HG02623 (cell line): Measurements from ENCODE around the gene COX10.
"Not testable (repeated sequence)": the region's sequence is repeated elsewhere in the genome, so short reads cannot be mapped to it uniquely, and the experiment has no call there.

ENCODE experiments used
- ATAC-seq: cut with Tn5 transposase; IDR thresholded peaks from one replicate; pipeline ENCODE4 v1.9.1; 2021; ENCODE audit warnings: moderate library complexity; ENCODE audit not compliant: unreplicated experiment

The COX10 gene

GRCh38 chr17:14118951-14119350, 49.6 kb downstream of the COX10 start:
- peak; percentile 68 for ATAC-seq

DNA sequence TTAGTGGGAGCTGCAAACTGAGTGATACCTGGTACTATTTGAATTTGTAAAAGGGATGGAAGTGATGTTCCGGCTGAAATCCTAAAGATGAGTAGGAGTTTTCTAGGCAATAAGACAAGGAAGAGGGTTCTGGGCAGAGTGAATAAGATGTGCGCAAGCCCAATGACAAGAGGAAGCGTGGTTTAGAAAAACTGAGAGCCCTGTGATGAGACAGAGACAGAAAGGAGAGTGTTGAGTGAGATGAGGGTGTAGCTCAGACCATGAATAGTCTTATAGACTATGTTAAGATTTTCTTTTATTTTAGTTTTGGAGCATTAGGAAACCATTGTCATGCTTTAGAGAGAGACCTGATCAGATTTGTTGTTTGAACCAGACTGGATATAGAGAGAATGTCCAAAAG, 50.2 kb downstream of the COX10 start:
- no peak for ATAC-seq

GRCh38 chr17:14121952-14122351, 52.6 kb downstream of the COX10 start:
- no peak for ATAC-seq

DNA sequence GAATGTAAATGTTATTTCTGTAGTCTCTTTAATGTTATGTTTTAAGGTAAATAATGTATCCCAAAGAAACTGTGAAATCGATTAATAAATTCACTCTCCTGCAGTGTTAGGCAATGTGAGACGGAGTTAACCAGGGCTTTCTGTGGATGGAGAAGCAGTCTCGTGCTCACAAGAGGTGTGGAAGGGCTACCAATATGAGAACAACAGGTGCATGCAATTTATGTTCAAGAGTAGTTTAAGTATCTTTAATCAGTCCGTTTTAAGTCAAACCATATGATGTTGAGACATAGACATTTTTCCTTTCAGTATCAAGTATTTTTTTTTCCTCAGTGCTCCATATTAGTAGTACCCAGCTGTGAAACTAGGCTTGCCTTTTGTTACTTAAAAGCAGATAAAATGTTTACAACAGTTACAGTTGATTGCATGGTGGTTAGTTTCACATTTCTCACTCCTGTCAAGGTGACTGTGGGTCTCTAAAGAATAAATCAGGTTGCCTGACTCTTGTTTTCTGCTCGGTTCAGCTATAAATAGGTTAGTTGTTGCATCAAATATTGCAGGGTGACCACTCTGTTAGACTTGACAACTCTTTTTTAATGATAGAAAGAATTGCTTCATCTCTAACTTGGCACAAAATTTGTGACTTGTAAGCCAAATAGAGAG, 54.4 kb downstream of the COX10 start:
- ATAC-seq: no peak

DNA sequence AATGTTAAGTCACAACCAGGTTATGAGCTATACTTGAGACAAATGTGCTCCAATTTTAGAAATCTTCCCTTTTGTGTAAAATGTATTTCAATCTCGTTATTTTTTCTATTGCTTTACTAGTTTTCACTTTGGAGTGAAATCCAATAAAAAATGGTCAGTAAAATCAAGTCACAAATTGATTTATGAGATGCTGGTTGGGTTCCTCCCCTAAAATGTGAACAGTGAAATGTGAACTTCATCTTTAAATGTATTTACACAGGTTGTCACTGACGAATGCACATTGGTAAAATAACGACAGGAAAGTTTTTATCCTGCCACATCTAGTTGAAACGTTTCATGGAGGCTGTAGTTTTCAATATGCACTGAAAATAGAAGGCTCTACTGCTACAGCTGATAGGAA, 55.5 kb downstream of the COX10 start:
- ATAC-seq: no peak

DNA sequence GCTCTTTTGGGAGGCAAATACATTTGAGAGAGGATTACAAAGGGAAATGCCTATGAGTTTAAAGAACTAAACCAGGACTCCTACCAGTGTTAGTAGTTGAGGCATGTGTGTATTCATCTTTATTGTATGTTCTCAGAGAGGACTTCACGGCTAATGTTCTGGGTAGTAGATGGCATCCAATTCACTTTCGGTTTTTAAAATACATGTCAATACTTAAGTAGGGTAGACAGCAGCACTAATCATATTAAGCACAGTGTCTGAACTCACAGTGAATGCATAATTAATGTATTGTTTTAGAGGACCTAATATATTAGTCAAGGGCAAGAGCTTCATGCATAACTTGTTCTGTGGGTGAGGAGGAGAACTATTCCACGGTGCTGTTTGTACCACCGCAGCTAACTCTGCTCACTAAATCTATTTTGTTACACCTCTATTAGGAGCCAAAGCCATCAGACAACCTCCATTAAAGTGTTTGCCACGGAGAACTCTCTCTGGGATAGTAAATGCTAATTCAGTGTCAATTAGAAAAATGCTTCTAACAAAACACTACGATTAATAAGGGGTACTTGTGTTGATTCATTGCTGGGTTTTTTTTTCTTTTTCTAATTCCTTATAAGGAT, 56.3 kb downstream of the COX10 start:
- ATAC-seq: no peak

DNA sequence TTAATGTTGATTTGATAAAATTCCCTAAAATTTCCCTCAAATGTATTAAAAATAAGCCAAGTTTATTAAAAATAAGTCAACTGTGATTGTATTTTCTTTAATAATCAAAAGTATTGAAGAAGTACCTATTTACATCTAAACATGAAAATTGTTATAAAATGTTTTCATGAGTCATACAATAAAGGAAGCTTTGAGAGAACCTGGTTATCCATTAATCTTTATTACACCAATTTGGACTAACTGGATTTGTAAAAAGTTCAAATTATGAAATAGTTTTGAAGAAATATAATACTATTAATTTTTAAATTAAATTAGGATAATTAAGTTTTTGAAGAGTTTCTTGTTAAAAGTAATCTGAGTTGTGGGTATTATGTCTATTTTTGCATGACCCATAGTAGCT, 63.8 kb downstream of the COX10 start:
- ATAC-seq: no peak

- no peak for ATAC-seq
Measured at GRCh38 chr17:14134456-14134855, 65.2 kb downstream of the COX10 start.

GRCh38 chr17:14135906-14136590, 66.7 kb downstream of the COX10 start:
- ATAC-seq: no peak

DNA sequence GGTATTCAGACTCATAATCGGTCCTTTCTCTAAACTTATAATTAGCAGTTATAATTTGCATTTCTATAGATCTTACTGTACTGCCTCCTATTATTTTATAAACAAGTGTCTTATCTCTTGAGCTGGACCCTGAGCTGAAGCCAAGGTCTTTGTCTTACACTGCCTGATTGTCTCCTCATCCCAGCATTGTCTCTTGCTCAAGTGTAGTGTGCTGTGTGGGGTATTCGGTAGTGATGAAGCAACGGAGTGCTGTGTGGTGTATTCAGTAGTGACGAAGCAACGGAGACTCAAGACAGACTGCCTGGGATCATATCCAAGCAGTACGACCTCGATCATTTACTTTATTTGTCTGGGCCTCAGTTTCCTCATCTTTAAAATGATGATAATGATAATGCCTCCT, 69.3 kb downstream of the COX10 start:
- ATAC-seq: no peak

DNA sequence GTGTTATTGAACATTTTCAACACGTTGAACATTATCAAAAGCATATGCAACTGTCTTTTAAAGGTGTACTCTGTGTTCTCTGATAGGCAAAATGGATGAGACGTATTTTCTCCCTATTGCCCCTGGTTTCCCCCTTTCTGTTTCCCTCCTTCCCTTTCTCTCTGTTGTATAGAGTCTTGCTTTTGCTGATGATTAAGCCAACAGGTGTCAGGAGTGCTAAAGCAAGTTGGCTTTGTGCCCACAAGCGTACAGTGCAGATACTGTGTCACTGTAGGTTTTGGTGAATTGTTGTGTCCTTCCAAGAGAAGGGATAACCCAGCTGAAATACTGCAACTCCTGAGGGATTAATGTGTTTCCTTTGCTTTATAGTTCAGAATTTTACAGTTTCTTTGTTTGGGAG, 74.4 kb downstream of the COX10 start:
- no peak for ATAC-seq

DNA sequence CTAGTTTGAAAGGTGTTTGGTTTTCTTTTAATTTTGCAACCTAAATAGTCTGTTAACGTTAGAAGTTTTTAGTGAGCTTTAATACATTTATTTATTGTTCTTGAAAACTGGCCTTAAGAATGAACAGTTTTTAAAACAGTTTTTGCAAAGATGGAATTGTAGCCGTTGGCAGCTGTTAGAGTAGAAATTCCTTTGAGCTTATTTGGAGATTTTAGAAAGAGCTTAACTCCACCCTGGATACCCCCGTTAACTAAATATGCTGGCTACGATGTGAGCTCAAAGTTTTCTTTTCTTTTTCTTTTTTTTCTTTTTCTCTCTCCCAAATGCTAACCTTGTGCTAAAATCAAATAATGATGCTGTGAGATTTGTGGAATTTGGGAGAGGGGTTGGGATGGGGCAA, 75.2 kb downstream of the COX10 start:
- no peak for ATAC-seq

- ATAC-seq: no peak
Measured at GRCh38 chr17:14149751-14150150, 80.4 kb downstream of the COX10 start.

GRCh38 chr17:14150619-14151018, 81.3 kb downstream of the COX10 start:
- no peak for ATAC-seq

DNA sequence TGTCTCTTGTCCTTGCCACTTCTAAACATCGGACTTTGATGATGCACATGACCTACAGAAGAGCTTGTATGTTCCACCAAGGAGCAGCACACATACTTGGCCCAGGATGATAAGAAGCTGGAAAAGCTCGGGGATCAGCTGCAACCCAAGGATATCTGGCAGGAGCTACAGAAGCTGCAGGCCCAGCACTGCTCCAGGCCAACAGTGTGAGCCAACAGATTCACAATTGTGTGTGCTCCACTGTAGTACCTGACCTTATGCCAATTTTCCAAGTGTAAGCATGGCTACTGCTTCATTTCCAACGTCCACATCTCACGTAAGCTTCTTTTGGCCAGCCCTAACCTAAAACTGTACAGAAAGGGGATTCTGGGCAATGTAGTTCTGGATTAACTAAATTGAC, 83.4 kb downstream of the COX10 start:
- no peak for ATAC-seq

DNA sequence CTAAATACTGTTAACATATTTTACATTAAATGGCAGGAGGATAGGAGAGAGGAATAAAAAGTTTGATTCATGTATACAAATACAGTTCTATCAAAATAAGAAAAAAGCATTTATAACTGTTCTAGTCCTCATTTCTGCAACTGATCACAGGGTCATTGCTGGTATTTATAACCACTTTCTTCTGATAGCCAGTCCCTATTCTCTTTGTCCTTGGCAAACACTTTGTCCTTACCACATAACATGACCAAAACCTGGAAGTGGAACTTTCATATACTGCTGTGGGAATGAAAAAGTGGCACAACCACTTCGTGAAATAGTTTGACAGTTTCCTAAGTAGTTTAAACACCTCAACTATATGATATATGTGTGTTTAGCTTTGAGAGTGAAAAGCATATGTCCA, 84.1 kb downstream of the COX10 start:
- ATAC-seq: no peak

GRCh38 chr17:14156689-14157088, 87.4 kb downstream of the COX10 start:
- ATAC-seq: no peak

- no peak for ATAC-seq
Measured at GRCh38 chr17:14157822-14158221, 88.5 kb downstream of the COX10 start.

- ATAC-seq: no peak
Measured at GRCh38 chr17:14158707-14159106, 89.4 kb downstream of the COX10 start.

GRCh38 chr17:14161419-14161818, 92.1 kb downstream of the COX10 start:
- ATAC-seq: no peak

GRCh38 chr17:14165616-14166015, 96.3 kb downstream of the COX10 start:
- ATAC-seq: no peak

DNA sequence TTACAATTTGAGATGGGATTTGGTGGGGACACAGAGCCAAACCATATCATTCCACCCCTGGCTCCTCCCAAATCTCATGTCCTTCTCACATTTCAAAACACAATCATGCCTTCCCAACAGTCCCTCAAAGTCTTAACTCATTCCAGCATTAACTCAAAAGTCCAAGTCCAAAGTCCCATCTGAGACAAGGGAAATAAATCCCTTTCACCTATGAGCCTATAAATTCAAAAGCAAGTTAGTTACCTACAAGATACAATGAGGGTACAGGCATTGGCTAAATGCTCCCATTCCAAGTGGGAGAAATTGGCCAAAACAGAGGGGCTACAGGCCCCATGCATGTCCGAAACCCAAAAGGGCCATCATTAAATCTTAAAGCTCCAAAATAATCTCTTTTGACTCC, 98.5 kb downstream of the COX10 start:
- not testable (repeated sequence) for ATAC-seq
